CD14-positive monocyte (primary cell): ENCODE results near the gene B4GALNT4. TPM values are rescaled to one million over a fixed set of nuclear protein-coding genes. Genes with fewer than 3 reads are reported as not detected.
A peak's percentile ranks its signal among the peaks of the same experiment; 100 is the strongest.
"Not testable (repeated sequence)": the region's sequence is repeated elsewhere in the genome, so short reads cannot be mapped to it uniquely, and the experiment has no call there.

Experiments used
- DNase-seq, 3 donors: peaks; one replicate each; pipeline ENCODE4 v3.0.0-alpha.2; 2011 to 2022
- H2AFZ ChIP-seq: 2 replicates; pipeline ENCODE4 v1.6.0; 2012; ENCODE audit warnings: mild to moderate bottlenecking, low read depth, low read length, inconsistent platforms; ENCODE audit not compliant: insufficient read depth, poor library complexity, severe bottlenecking
- H3K27ac ChIP-seq, 2 donors: 1 replicate in 1 of 2; 2 replicates in 1 of 2; pipeline ENCODE4 v1.5.1; 2012 to 2013; ENCODE audit warnings: low read length in 2 of 2, control low read depth in 1 of 2, inconsistent platforms in 1 of 2, low read depth in 1 of 2, mild to moderate bottlenecking in 1 of 2
- H3K27me3 ChIP-seq, 2 donors: one replicate each; pipeline versions ENCODE4 v1.6.0 to v1.6.1; 2011 to 2013; ENCODE audit warnings: low read length in 2 of 2; ENCODE audit not compliant: control insufficient read depth in 2 of 2, insufficient read depth in 2 of 2
- H3K36me3 ChIP-seq, 2 donors: replicated peaks in 1 of 2; 1 replicate in 1 of 2; 2 replicates in 1 of 2; pipeline versions ENCODE4 v1.5.1 to v1.6.1; 2012 to 2013; ENCODE audit warnings: low read length in 2 of 2, control low read depth in 1 of 2, inconsistent platforms in 1 of 2, mild to moderate bottlenecking in 1 of 2; ENCODE audit not compliant: insufficient read depth in 2 of 2, control insufficient read depth in 1 of 2
- H3K4me1 ChIP-seq, 2 donors: 1 replicate in 1 of 2; 2 replicates in 1 of 2; pipeline versions ENCODE4 v1.5.1 to v1.6.1; 2012 to 2013; ENCODE audit warnings: low read length in 2 of 2, control low read depth in 1 of 2, inconsistent platforms in 1 of 2, mild to moderate bottlenecking in 1 of 2, moderate library complexity in 1 of 2; ENCODE audit not compliant: insufficient read depth in 2 of 2, control insufficient read depth in 1 of 2
- H3K4me2 ChIP-seq: replicated peaks from 2 replicates; pipeline ENCODE3; 2012; ENCODE audit warnings: low read length, moderate library complexity, mild to moderate bottlenecking; ENCODE audit not compliant: poor library complexity, severe bottlenecking; ENCODE audit errors: extremely low read depth
- H3K4me3 ChIP-seq, 3 experiments: fragments of 200-600 bp in 1 of 3; sonication (generic) in 1 of 3; replicated peaks in 1 of 3; 1 replicate in 2 of 3; 2 replicates in 1 of 3; pipeline ENCODE4 v1.5.1; 2011 to 2013; ENCODE audit warnings: low read length in 3 of 3, mild to moderate bottlenecking in 3 of 3, control low read depth in 2 of 3, low read depth in 2 of 3, inconsistent platforms in 1 of 3, moderate library complexity in 1 of 3
- H3K79me2 ChIP-seq: 2 replicates; pipeline ENCODE4 v1.6.0; 2012; ENCODE audit warnings: mild to moderate bottlenecking, control low read depth, inconsistent platforms, low read length, moderate library complexity; ENCODE audit not compliant: insufficient read depth
- H3K9ac ChIP-seq: 2 replicates; pipeline ENCODE4 v1.6.0; 2017; ENCODE audit warnings: low read length, mild to moderate bottlenecking; ENCODE audit not compliant: insufficient read depth, poor library complexity, severe bottlenecking
- H3K9me3 ChIP-seq, 2 donors: replicated peaks in 1 of 2; 1 replicate in 1 of 2; 2 replicates in 1 of 2; pipeline versions ENCODE4 v1.5.1 to v1.6.1; 2012 to 2013; ENCODE audit warnings: low read length in 2 of 2, control low read depth in 1 of 2; ENCODE audit not compliant: control insufficient read depth in 1 of 2, insufficient read depth in 1 of 2
- H4K20me1 ChIP-seq: 2 replicates; pipeline ENCODE4 v1.6.0; 2012; ENCODE audit warnings: mild to moderate bottlenecking, low read length, control low read depth, moderate library complexity; ENCODE audit not compliant: insufficient read depth
- H3K27ac Mint-ChIP-seq, 7 donors: one replicate each; pipeline ENCODE4 v1.8.0; 2020; ENCODE audit warnings: mild to moderate bottlenecking in 7 of 7, mixed read lengths in 7 of 7, moderate library complexity in 6 of 7, inconsistent platforms in 2 of 7
- H3K27me3 Mint-ChIP-seq, 3 donors: one replicate each; pipeline ENCODE4 v1.8.0; 2021 to 2022; ENCODE audit warnings: low read depth in 3 of 3, mild to moderate bottlenecking in 3 of 3, mixed read lengths in 3 of 3, moderate library complexity in 3 of 3, inconsistent platforms in 1 of 3
- H3K36me3 Mint-ChIP-seq, 2 donors: one replicate each; pipeline ENCODE4 v1.8.0; 2020; ENCODE audit warnings: mixed read lengths in 2 of 2, inconsistent platforms in 1 of 2, mild to moderate bottlenecking in 1 of 2
- H3K4me1 Mint-ChIP-seq: one replicate; pipeline ENCODE4 v1.8.0; 2020; ENCODE audit warnings: mild to moderate bottlenecking, mixed read lengths
- H3K4me3 Mint-ChIP-seq, 2 donors: one replicate each; pipeline ENCODE4 v1.8.0; 2020; ENCODE audit warnings: mild to moderate bottlenecking in 2 of 2, mixed read lengths in 2 of 2, moderate library complexity in 1 of 2
- H3K9me3 Mint-ChIP-seq, 7 donors: one replicate each; pipeline ENCODE4 v1.8.0; 2020 to 2022; ENCODE audit warnings: mixed read lengths in 7 of 7, mild to moderate bottlenecking in 6 of 7, moderate library complexity in 6 of 7, inconsistent platforms in 2 of 7
- CTCF ChIP-seq: fragments of 200-600 bp; IDR thresholded peaks from one replicate; pipeline ENCODE4 v1.8.0; 2022; ENCODE audit warnings: antibody characterized with exemption, mild to moderate bottlenecking
- WGBS: methylation state at CpG from one replicate; pipeline ENCODE4 v1.1.5; 2013; ENCODE audit warnings: missing lambda C conversion rate; ENCODE audit not compliant: insufficient coverage; 5-methylcytosine and 5-hydroxymethylcytosine counted together
- intact Hi-C, 2 donors: fragments of 100-400 bp; cut with micrococcal nuclease; formaldehyde crosslinking; loops; one replicate each; pipeline versions ENCODE4 v1.15.0 to v1.15.1; 2023
- polyA plus RNA-seq, 3 donors: library from polyadenylated mRNA; depleted of rRNA in 1 of 3; unstranded in 2 of 3; stranded (reverse) in 1 of 3; fragments of 300-500 nt in 2 of 3; fragments of >200 nt in 1 of 3; fragmentation: Illumina TruSeq in 2 of 3; gene quantifications; 1 replicate in 2 of 3; 2 replicates in 1 of 3; pipeline ENCODE4 v1.2.3, GENCODE V29; 2012 to 2021

Gene B4GALNT4
- polyA plus RNA-seq, 3 donors = not detected

GRCh38 chr11:324156-324555 lies 45.1 kb upstream of the B4GALNT4 start:
- H3K4me1 ChIP-seq = peaks cover 38 to 64% of the 10 kb centered on the region in 2 donors
- no peaks in the 10 kb centered on the region for H3K36me3 ChIP-seq
- peaks cover 4 to 21% (median 17%) of the 10 kb centered on the region in 3 donors for H3K27me3 Mint-ChIP-seq
- H3K4me3 ChIP-seq = no peak overlapping the region
- H3K27ac Mint-ChIP-seq = no peak overlapping the region
- H3K4me2 ChIP-seq = no peak overlapping the region
- 94% methylated on average over 6 of the region's 11 CpGs for WGBS
- H2AFZ ChIP-seq = no peak overlapping the region
- no peak for TF ChIP-seq CTCF
- no peak for DNase-seq
- H3K9me3 ChIP-seq = no peaks in the 10 kb centered on the region
- H3K9ac ChIP-seq = no peak overlapping the region
- H3K79me2 ChIP-seq = peaks cover 3% of the 10 kb centered on the region
- peaks cover 0 to 7% of the 10 kb centered on the region in 2 donors for H3K27me3 ChIP-seq
- peaks cover 0 to 2% (median 0%) of the 10 kb centered on the region in 7 donors for H3K9me3 Mint-ChIP-seq
- peaks cover 57% of the 10 kb centered on the region for H3K4me1 Mint-ChIP-seq
- peaks cover 6% of the 10 kb centered on the region in 2 donors for H3K36me3 Mint-ChIP-seq
- H3K27ac ChIP-seq = no peak overlapping the region
- H3K4me3 Mint-ChIP-seq = no peak overlapping the region
- H4K20me1 ChIP-seq = no peaks in the 10 kb centered on the region
- intact Hi-C loops = no loop called here

GRCh38 chr11:324593-325517 lies 44.4 kb upstream of the B4GALNT4 start:
- H3K27me3 ChIP-seq, H3K9ac ChIP-seq, H3K36me3 Mint-ChIP-seq, H3K27ac ChIP-seq, DNase-seq, H3K9me3 Mint-ChIP-seq, H3K4me3 Mint-ChIP-seq, H3K79me2 ChIP-seq, H3K9me3 ChIP-seq, H3K36me3 ChIP-seq, intact Hi-C loops, H3K4me2 ChIP-seq, H3K4me3 ChIP-seq, H4K20me1 ChIP-seq, H2AFZ ChIP-seq: not testable (repeated sequence)
- WGBS = 71% methylated on average over 14 of the region's 34 CpGs
- peaks cover 36 to 63% of the 10 kb centered on the region in 2 donors for H3K4me1 ChIP-seq
- peak overlapping the region in 2 of 7 donors; percentile 4 to 12 for H3K27ac Mint-ChIP-seq
- peaks cover 1 to 16% (median 13%) of the 10 kb centered on the region in 3 donors for H3K27me3 Mint-ChIP-seq
- H3K4me1 Mint-ChIP-seq = peaks cover 55% of the 10 kb centered on the region
